H1 (cell line): ENCODE results near the gene NIPAL3. TPM values are rescaled to one million over a fixed set of nuclear protein-coding genes. Genes with fewer than 3 reads are reported as not detected.

Source experiments
- CTCF ChIA-PET: fragments of 300-600 bp; sonication (Branson Sonifier 250); formaldehyde crosslinking; loops from one replicate; lab custom pipeline; 2021; ENCODE audit not compliant: partially characterized antibody; lab: Charles Lee
- POLR2A ChIA-PET: fragments of 300-600 bp; sonication (Branson Sonifier 250); formaldehyde crosslinking; loops from one replicate; lab custom pipeline; 2021; ENCODE audit warnings: inconsistent platforms; ENCODE audit not compliant: partially characterized antibody; lab: Charles Lee
- DNase-seq, 2 experiments: peaks; one replicate each; pipeline versions ENCODE4 v3.0.0 to v3.0.0-alpha.2; 2010 to 2022; ENCODE audit warnings: low spot score in 2 of 2, low read depth in 1 of 2, mixed read lengths in 1 of 2
- FAIRE-seq: peaks from 2 replicates; lab custom pipeline; 2011; peaks lifted over from hg19 to GRCh38; lab: Jason Lieb, UNC
- H2AFZ ChIP-seq: 2 replicates; pipeline ENCODE4 v1.8.1; 2012; ENCODE audit warnings: low read length, inconsistent platforms
- H2AK5ac ChIP-seq: 2 replicates; pipeline ENCODE4 v1.6.1; 2013; ENCODE audit warnings: low read depth, low read length
- H2BK120ac ChIP-seq: replicated peaks from 2 replicates; pipeline ENCODE3; 2013; ENCODE audit warnings: low read depth, low read length, inconsistent platforms
- H2BK12ac ChIP-seq: 2 replicates; pipeline ENCODE4 v1.6.1; 2013; ENCODE audit warnings: low read depth, low read length
- H2BK15ac ChIP-seq: 2 replicates; pipeline ENCODE4 v1.6.1; 2013; ENCODE audit warnings: low read length
- H2BK20ac ChIP-seq: 2 replicates; pipeline ENCODE4 v1.6.1; 2013; ENCODE audit warnings: low read length
- H2BK5ac ChIP-seq: 2 replicates; pipeline ENCODE4 v1.6.1; 2013; ENCODE audit warnings: low read depth, low read length
- H3K14ac ChIP-seq: 2 replicates; pipeline ENCODE4 v1.6.1; 2013; ENCODE audit warnings: inconsistent platforms; ENCODE audit not compliant: insufficient read length
- H3K18ac ChIP-seq: 2 replicates; pipeline ENCODE4 v1.6.1; 2013; ENCODE audit warnings: low read length; ENCODE audit errors: extremely low read depth
- H3K23ac ChIP-seq: 2 replicates; pipeline ENCODE4 v1.6.1; 2013; ENCODE audit warnings: inconsistent platforms; ENCODE audit not compliant: insufficient read length
- H3K23me2 ChIP-seq: 2 replicates; pipeline ENCODE4 v1.6.1; 2013; ENCODE audit warnings: low read depth, low read length
- H3K27ac ChIP-seq: 2 replicates; pipeline ENCODE4 v1.6.1; 2011; ENCODE audit warnings: low read depth, low read length, inconsistent platforms
- H3K27me3 ChIP-seq, 4 experiments: replicated peaks in 1 of 4; 1 replicate in 1 of 4; 2 replicates in 3 of 4; pipeline versions ENCODE4 v1.6.1 to v1.8.1; 2011 to 2013; ENCODE audit warnings: low read length in 3 of 4, mild to moderate bottlenecking in 3 of 4, inconsistent platforms in 2 of 4, mixed read lengths in 2 of 4, moderate library complexity in 1 of 4; ENCODE audit not compliant: control insufficient read depth in 3 of 4, insufficient read depth in 3 of 4; ENCODE audit errors: extremely low read depth in 1 of 4
- H3K36me3 ChIP-seq, 4 experiments: 2 replicates each; pipeline versions ENCODE4 v1.6.1 to v1.8.1; 2011 to 2013; ENCODE audit warnings: mild to moderate bottlenecking in 4 of 4, low read length in 3 of 4, moderate library complexity in 2 of 4, control low read depth in 1 of 4, inconsistent platforms in 1 of 4; ENCODE audit not compliant: insufficient read depth in 4 of 4, control insufficient read depth in 2 of 4
- H3K4ac ChIP-seq: replicated peaks from 2 replicates; pipeline ENCODE3; 2013; ENCODE audit warnings: low read length, low read depth, mixed read lengths, inconsistent platforms; ENCODE audit not compliant: insufficient read length
- H3K4me1 ChIP-seq, 4 experiments: replicated peaks in 1 of 4; 1 replicate in 1 of 4; 2 replicates in 3 of 4; pipeline versions ENCODE4 v1.6.1 to v1.8.1; 2011 to 2013; ENCODE audit warnings: low read length in 3 of 4, inconsistent platforms in 2 of 4, mixed read lengths in 1 of 4; ENCODE audit not compliant: insufficient read depth in 4 of 4, control insufficient read depth in 3 of 4
- H3K4me2 ChIP-seq, 2 experiments: 2 replicates each; pipeline versions ENCODE4 v1.6.1 to v1.8.1; 2011 to 2013; ENCODE audit warnings: low read depth in 2 of 2, low read length in 2 of 2, control low read depth in 1 of 2, inconsistent platforms in 1 of 2, mild to moderate bottlenecking in 1 of 2; ENCODE audit not compliant: insufficient read depth in 1 of 2
- H3K4me3 ChIP-seq, 4 experiments: fragments of 200-600, 300-600 bp in 1 of 4; sonication (generic), shearing (Covaris generic), sonication (Bioruptor Twin) in 1 of 4; 2 replicates each; pipeline versions ENCODE4 v1.5.1 to v1.8.1; 2011 to 2016; ENCODE audit warnings: low read length in 4 of 4, low read depth in 3 of 4, control low read depth in 2 of 4, inconsistent platforms in 2 of 4, mild to moderate bottlenecking in 2 of 4, mixed read lengths in 1 of 4, moderate library complexity in 1 of 4; ENCODE audit not compliant: insufficient read depth in 2 of 4; ENCODE audit errors: extremely low read depth in 1 of 4
- H3K56ac ChIP-seq: replicated peaks from 2 replicates; pipeline ENCODE3; 2013; ENCODE audit warnings: low read depth, mild to moderate bottlenecking, mixed read lengths, low read length, inconsistent platforms; ENCODE audit not compliant: insufficient read length
- H3K79me1 ChIP-seq: 2 replicates; pipeline ENCODE4 v1.6.1; 2013; ENCODE audit warnings: low read depth, low read length, control low read depth
- H3K79me2 ChIP-seq, 2 experiments: 2 replicates each; pipeline versions ENCODE4 v1.6.1 to v1.8.1; 2012 to 2013; ENCODE audit warnings: low read length in 2 of 2, mild to moderate bottlenecking in 2 of 2, inconsistent platforms in 1 of 2; ENCODE audit not compliant: insufficient read depth in 2 of 2, control insufficient read depth in 1 of 2
- H3K9ac ChIP-seq, 4 experiments: replicated peaks in 1 of 4; 1 replicate in 1 of 4; 2 replicates in 3 of 4; pipeline versions ENCODE4 v1.6.1 to v1.8.1; 2011 to 2013; ENCODE audit warnings: low read depth in 3 of 4, low read length in 3 of 4, control low read depth in 2 of 4, mild to moderate bottlenecking in 2 of 4, moderate library complexity in 2 of 4, inconsistent platforms in 1 of 4; ENCODE audit errors: extremely low read depth in 1 of 4
- H3K9me3 ChIP-seq, 2 experiments: 2 replicates each; pipeline versions ENCODE4 v1.6.1 to v1.8.1; 2012 to 2013; ENCODE audit warnings: mild to moderate bottlenecking in 2 of 2, moderate library complexity in 2 of 2, control low read depth in 1 of 2, inconsistent platforms in 1 of 2, low read depth in 1 of 2, low read length in 1 of 2, mixed read lengths in 1 of 2; ENCODE audit not compliant: insufficient read depth in 2 of 2
- H4K20me1 ChIP-seq, 2 experiments: replicated peaks in 1 of 2; 2 replicates each; pipeline versions ENCODE3 to v1.8.1; 2011 to 2013; ENCODE audit warnings: inconsistent platforms in 2 of 2, low read length in 2 of 2, mild to moderate bottlenecking in 1 of 2; ENCODE audit not compliant: insufficient read depth in 2 of 2, control insufficient read depth in 1 of 2
- H4K5ac ChIP-seq: 2 replicates; pipeline ENCODE4 v1.6.1; 2013; ENCODE audit warnings: low read length, low read depth, mixed read lengths, inconsistent platforms; ENCODE audit not compliant: insufficient read length
- H4K8ac ChIP-seq: 2 replicates; pipeline ENCODE4 v1.8.0; 2013; ENCODE audit warnings: mild to moderate bottlenecking, moderate library complexity, low read length, inconsistent platforms; ENCODE audit not compliant: insufficient read depth; ENCODE audit errors: extremely low read depth
- H4K91ac ChIP-seq: replicated peaks from 2 replicates; pipeline ENCODE3; 2013; ENCODE audit warnings: low read length, mixed read lengths, inconsistent platforms; ENCODE audit not compliant: insufficient read length
- BRCA1 ChIP-seq: IDR thresholded peaks from 2 replicates; pipeline ENCODE4 v1.6.1; 2012; ENCODE audit warnings: low read depth, low read length, improper control_type of control experiment
- EP300 ChIP-seq, 2 experiments: IDR thresholded peaks; 1 replicate in 1 of 2; 2 replicates in 1 of 2; pipeline ENCODE4 v1.6.1; 2011 to 2012; ENCODE audit warnings: low read depth in 2 of 2, low read length in 2 of 2, mild to moderate bottlenecking in 2 of 2, borderline replicate concordance in 1 of 2, inconsistent platforms in 1 of 2, moderate library complexity in 1 of 2
- KDM5A ChIP-seq: fragments of 200-600 bp; IDR thresholded peaks from 2 replicates; pipeline ENCODE4 v1.7.1; 2012; ENCODE audit warnings: mild to moderate bottlenecking, low read length, inconsistent platforms, mixed read lengths
- NANOG ChIP-seq: IDR thresholded peaks from 2 replicates; pipeline ENCODE4 v1.6.1; 2011; ENCODE audit warnings: low read length, low read depth, mild to moderate bottlenecking, inconsistent platforms; ENCODE audit not compliant: insufficient read depth, poor library complexity, severe bottlenecking
- SIN3A ChIP-seq, 2 experiments: IDR thresholded peaks in 1 of 2; conservative IDR thresholded peaks in 1 of 2; 2 replicates each; pipeline ENCODE4 v1.6.1; 2011 to 2012; ENCODE audit warnings: low read length in 2 of 2, improper control_type of control experiment in 1 of 2, low read depth in 1 of 2, mild to moderate bottlenecking in 1 of 2
- SP1 ChIP-seq: IDR thresholded peaks from 2 replicates; pipeline ENCODE4 v1.6.1; 2011; ENCODE audit warnings: low read depth, low read length
- SRF ChIP-seq: IDR thresholded peaks from 2 replicates; pipeline ENCODE4 v1.6.1; 2011; ENCODE audit warnings: mild to moderate bottlenecking, low read depth, low read length, moderate library complexity
- SUZ12 ChIP-seq: fragments of 200-600 bp; sonication (generic); IDR thresholded peaks from 2 replicates; pipeline ENCODE4 v1.6.1; 2012; ENCODE audit warnings: mild to moderate bottlenecking, inconsistent platforms, low read length, moderate library complexity, mixed read lengths
- TCF12 ChIP-seq: IDR thresholded peaks from 2 replicates; pipeline ENCODE4 v1.6.1; 2011; ENCODE audit warnings: low read depth, mild to moderate bottlenecking, low read length
- WGBS, 2 experiments: shearing (Covaris generic) in 1 of 2; methylation state at CpG; one replicate each; pipeline versions ENCODE4 v1.1.6 to v1.1.7; 2013 to 2015; ENCODE audit warnings: low lambda C conversion rate in 2 of 2, mixed read lengths in 2 of 2, inconsistent platforms in 1 of 2, low coverage in 1 of 2, missing lambda C conversion rate in 1 of 2; ENCODE audit not compliant: insufficient replicate concordance in 2 of 2, insufficient coverage in 1 of 2, insufficient read length in 1 of 2; ENCODE audit errors: extremely low coverage in 1 of 2, missing lambda C conversion rate in 1 of 2; 5-methylcytosine and 5-hydroxymethylcytosine counted together
- polyA plus RNA-seq, 7 experiments: library from polyadenylated mRNA; depleted of rRNA in 3 of 7; stranded (reverse) in 5 of 7; unstranded in 2 of 7; fragments of >200 nt in 5 of 7; fragments of 200-250 nt in 2 of 7; gene quantifications; 1 replicate in 5 of 7; 2 replicates in 1 of 7; 4 replicates in 1 of 7; pipeline versions ENCODE4 v1.2.1 to v1.2.3, GENCODE V29; 2011 to 2013; ENCODE audit warnings: missing spikeins in 2 of 7, mixed read lengths in 2 of 7
- total RNA-seq: library from RNA; stranded (reverse); fragmentation: NEBNext Ultra II Directional; extraction: Animal tissue kit (Norgen Biotek cat#: 25700); gene quantifications from 2 replicates; pipeline ENCODE4 v1.2.1, GENCODE V29; 2021

NIPAL3 gene
- total and polyA plus RNA-seq, 2 of the 8 experiments (the other 6 are each of a cell fraction or from before 2014, with no cell fraction given): 8.8 to 11.0 TPM

DNA sequence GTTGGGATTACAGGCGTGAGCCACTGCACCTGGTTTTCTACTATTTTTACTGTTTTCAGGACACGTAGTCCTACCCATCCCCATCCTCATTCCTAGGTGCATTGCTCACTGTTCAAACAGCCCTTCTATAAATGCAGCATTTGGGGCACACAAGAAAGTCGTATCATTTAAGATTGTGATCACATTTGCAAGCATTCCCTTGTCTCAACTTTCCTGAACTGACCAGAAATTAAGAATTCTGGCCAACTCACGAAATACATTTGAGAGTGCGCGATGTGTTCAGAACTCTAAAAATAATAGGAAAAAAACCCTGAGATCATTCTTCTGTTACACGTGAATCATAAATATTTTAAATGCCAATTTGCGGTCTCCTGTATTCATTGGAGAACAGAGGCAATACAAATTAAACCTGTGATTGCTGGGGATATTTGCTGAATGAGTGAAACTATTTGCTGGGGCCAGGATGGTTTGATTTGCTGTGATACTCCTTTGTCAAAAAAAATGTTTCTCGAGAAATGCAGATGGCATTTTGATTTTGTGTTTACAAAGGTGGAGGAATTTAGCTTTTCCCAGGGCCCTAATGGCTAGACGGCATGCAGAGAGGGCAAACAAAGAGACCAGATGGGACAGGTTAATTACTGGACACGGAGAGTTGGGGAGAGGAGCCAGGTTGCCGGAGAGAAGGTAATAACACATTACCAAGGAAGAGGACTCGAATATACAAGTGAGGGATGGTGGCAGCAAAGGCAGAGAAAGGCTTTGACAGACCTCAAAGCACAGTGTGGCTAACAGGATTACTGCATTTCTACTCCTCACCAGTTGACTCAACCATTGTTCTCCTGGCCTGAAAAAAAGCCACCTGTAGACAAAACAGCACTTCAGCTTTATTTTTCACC is 40.5 kb upstream of the NIPAL3 start:
- no peaks in the 10 kb centered on the region for H3K79me1 ChIP-seq
- H3K4me2 ChIP-seq: peak overlapping the region; percentile 10 to 11; a peak in 2 of 4 replicates
- H3K56ac ChIP-seq: no peak overlapping the region
- ChIA-PET POLR2A (interaction anchor here (1.2 to 2.0 kb wide), 2 partner anchors 8 to 31 kb away, joined by 3 to 5 read pairs; no protein-coding TSS in a partner anchor), CTCF (interaction anchor here (0.8 to 5.5 kb wide), 5 partner anchors 10 to 174 kb away, joined by 5 to 51 read pairs (median 7); no protein-coding TSS in a partner anchor)
- H4K20me1 ChIP-seq: no peaks in the 10 kb centered on the region
- no peak overlapping the region for H3K14ac ChIP-seq
- H2BK20ac ChIP-seq: no peak overlapping the region
- no peak overlapping the region; the same call in none of the 2 replicates for H2BK12ac ChIP-seq
- H2AFZ ChIP-seq: no peak overlapping the region
- H3K23me2 ChIP-seq: no peaks in the 10 kb centered on the region
- H3K9ac ChIP-seq: no peak overlapping the region
- H3K36me3 ChIP-seq: peaks cover 0 to 5% (median 0%) of the 10 kb centered on the region in 4 experiments; a peak in 2 of 8 replicates
- no peak overlapping the region for H3K4me3 ChIP-seq
- no peak overlapping the region for H3K27ac ChIP-seq
- H4K5ac ChIP-seq: no peak overlapping the region
- peak overlapping the region; percentile 65 for H2BK120ac ChIP-seq
- H3K9me3 ChIP-seq: no peaks in the 10 kb centered on the region
- H2BK5ac ChIP-seq: no peak overlapping the region
- H2BK15ac ChIP-seq: no peak overlapping the region
- no peak overlapping the region for H4K91ac ChIP-seq
- no peak overlapping the region for H3K4ac ChIP-seq
- no peak overlapping the region; the same call in 1 of the 2 replicates for H2AK5ac ChIP-seq
- WGBS, 2 experiments: 69% methylated on average over 13 of the region's 13 CpGs; no CpG with 5 or more reads in 1 of the 2 experiments
- H4K8ac ChIP-seq: no peak overlapping the region
- peak in 1 of 2 experiments; percentile 41 for DNase-seq
- no peak overlapping the region for H3K23ac ChIP-seq
- FAIRE-seq: peak; percentile 95
- peaks cover 0 to 13% (median 6%) of the 10 kb centered on the region in 4 experiments; a peak in 3 of 7 replicates for H3K4me1 ChIP-seq
- TF ChIP-seq BRCA1: no peak
- TF ChIP-seq SIN3A (conservative IDR thresholded peaks at IDR 0.05 in 1 of 2, IDR thresholded peaks at IDR 0.05 in 1 of 2; ENCODE audit: low read depth in 1 of 2, low read length in 2 of 2): peak in 1 of 2 experiments; percentile 42; a peak in 1 of 4 replicates
- TF ChIP-seq EP300 (IDR thresholded peaks at IDR 0.05; ENCODE audit: borderline replicate concordance in 1 of 2, low read depth in 2 of 2, low read length in 2 of 2): 0 out of 3 replicates have a peak, but pooled peaks of 1 of the 2 experiments have one; percentile 68
- TF ChIP-seq SP1: 0 out of 2 replicates have a peak, but pooled peaks have one; percentile 23
- no peak for TF ChIP-seq SRF
- TF ChIP-seq KDM5A: no peak
- peak; percentile 58 for TF ChIP-seq NANOG
- peak; percentile 95 for TF ChIP-seq TCF12
- TF ChIP-seq SUZ12: no peak
- H3K18ac ChIP-seq: no peak overlapping the region
- H3K27me3 ChIP-seq: no peaks in the 10 kb centered on the region
- no peaks in the 10 kb centered on the region for H3K79me2 ChIP-seq
